ENCODE results near the gene ZC3H18.

Gene ZC3H18

GRCh38 chr16:88678224-88678979 lies 108.2 kb downstream of the ZC3H18 start:
- Histone ChIP-seq H3K9ac (ENCODE audit: low read length) (no peak overlapping the region), H3K9me2 (replicated peaks; ENCODE audit: insufficient read depth, low read length) (no peaks in the 10 kb centered on the region), H3K4me3 (ENCODE audit: low read length) (no peak overlapping the region), H3K9me3 (replicated peaks; ENCODE audit: insufficient read depth, low read length) (no peaks in the 10 kb centered on the region), H4K20me1 (ENCODE audit: insufficient read depth, low read length) (no peaks in the 10 kb centered on the region), H2AFZ (ENCODE audit: low read length) (no peak overlapping the region), H3K36me3 (replicated peaks; ENCODE audit: insufficient read depth, low read length) (no peaks in the 10 kb centered on the region), H3K27ac (ENCODE audit: low read length) (no peak overlapping the region), H3K4me2 (ENCODE audit: low read depth, low read length) (no peak overlapping the region), H3K27me3 (replicated peaks; ENCODE audit: insufficient read depth, low read length) (no peaks in the 10 kb centered on the region), H3F3A (ENCODE audit: insufficient read depth, low read length) (peaks cover 17% of the 10 kb centered on the region), H3K4me1 (ENCODE audit: low read length) (peaks cover 16% of the 10 kb centered on the region), H3K79me2 (ENCODE audit: low read length) (no peaks in the 10 kb centered on the region)
- TF ChIP-seq CTCF (IDR thresholded peaks at IDR 0.05; ENCODE audit: low read length) (no peak), EZH2phosphoT487 (IDR thresholded peaks at IDR 0.05; ENCODE audit: low read length) (no peak), EZH2 (optimal IDR thresholded peaks at IDR 0.05; ENCODE audit: low read depth, low read length) (no peak)
- DNase-seq = no peak

GRCh38 chr16:88680554-88681083 lies 110.4 kb downstream of the ZC3H18 start:
- no peaks in the 10 kb centered on the region for H3K9me3 ChIP-seq (replicated peaks; ENCODE audit: insufficient read depth, low read length)
- H3F3A ChIP-seq (ENCODE audit: insufficient read depth, low read length) = peaks cover 27% of the 10 kb centered on the region
- H3K4me3 ChIP-seq (ENCODE audit: low read length) = no peak overlapping the region
- H3K4me1 ChIP-seq (ENCODE audit: low read length) = peaks cover 23% of the 10 kb centered on the region
- H3K27me3 ChIP-seq (replicated peaks; ENCODE audit: insufficient read depth, low read length) = no peaks in the 10 kb centered on the region
- H4K20me1 ChIP-seq (ENCODE audit: insufficient read depth, low read length) = no peaks in the 10 kb centered on the region
- peaks cover 8% of the 10 kb centered on the region; the same call in 1 of the 2 replicates for H3K79me2 ChIP-seq (ENCODE audit: low read length)
- DNase-seq = no peak
- no peak overlapping the region for H2AFZ ChIP-seq (ENCODE audit: low read length)
- peak overlapping the region; percentile 94; the same call in 1 of the 2 replicates for H3K27ac ChIP-seq (ENCODE audit: low read length)
- H3K4me2 ChIP-seq (ENCODE audit: low read depth, low read length) = peak overlapping the region; percentile 86
- peak overlapping the region; percentile 20; the same call in 1 of the 2 replicates for H3K9ac ChIP-seq (ENCODE audit: low read length)
- TF ChIP-seq EZH2phosphoT487 (IDR thresholded peaks at IDR 0.05; ENCODE audit: low read length) (no peak), EZH2 (optimal IDR thresholded peaks at IDR 0.05; ENCODE audit: low read depth, low read length) (no peak), CTCF (IDR thresholded peaks at IDR 0.05; ENCODE audit: low read length) (no peak)
- no peaks in the 10 kb centered on the region for H3K9me2 ChIP-seq (replicated peaks; ENCODE audit: insufficient read depth, low read length)
- no peaks in the 10 kb centered on the region for H3K36me3 ChIP-seq (replicated peaks; ENCODE audit: insufficient read depth, low read length)

- Histone ChIP-seq H3K36me3 (replicated peaks; ENCODE audit: insufficient read depth, low read length) (no peaks in the 10 kb centered on the region), H3K9ac (ENCODE audit: low read length) (peak overlapping the region; percentile 72), H3F3A (ENCODE audit: insufficient read depth, low read length) (peaks cover 27% of the 10 kb centered on the region), H4K20me1 (ENCODE audit: insufficient read depth, low read length) (no peaks in the 10 kb centered on the region), H3K4me2 (ENCODE audit: low read depth, low read length) (peak overlapping the region; percentile 86), H3K27ac (ENCODE audit: low read length) (peak overlapping the region; percentile 94), H3K4me1 (ENCODE audit: low read length) (peaks cover 23% of the 10 kb centered on the region), H3K27me3 (replicated peaks; ENCODE audit: insufficient read depth, low read length) (no peaks in the 10 kb centered on the region), H3K9me3 (replicated peaks; ENCODE audit: insufficient read depth, low read length) (no peaks in the 10 kb centered on the region), H3K9me2 (replicated peaks; ENCODE audit: insufficient read depth, low read length) (no peaks in the 10 kb centered on the region), H3K4me3 (ENCODE audit: low read length) (peak overlapping the region; percentile 45; the same call in 1 of the 2 replicates), H3K79me2 (ENCODE audit: low read length) (peaks cover 8% of the 10 kb centered on the region; the same call in 1 of the 2 replicates), H2AFZ (ENCODE audit: low read length) (no peak overlapping the region)
- DNase-seq = peak; percentile 84
- TF ChIP-seq CTCF (IDR thresholded peaks at IDR 0.05; ENCODE audit: low read length) (peak; percentile 63), EZH2phosphoT487 (IDR thresholded peaks at IDR 0.05; ENCODE audit: low read length) (no peak)
Observed at GRCh38 chr16:88681084-88681680, 111.0 kb downstream of the ZC3H18 start.

Measured in MM.1S (cell line).